ENCODE results near the gene MID1.
A peak's percentile ranks its signal among the peaks of the same experiment; 100 is the strongest.

The MID1 gene

GRCh38 chrX:10529344-10529743 lies 91.0 kb downstream of the MID1 start:
- peak; percentile 47 for DNase-seq (ENCODE audit: low read depth)

GRCh38 chrX:10526451-10526850 lies 93.9 kb downstream of the MID1 start:
- peak; percentile 68 for DNase-seq (ENCODE audit: low read depth)

GRCh38 chrX:10525381-10526120 lies 94.8 kb downstream of the MID1 start:
- peak; percentile 13 for DNase-seq (ENCODE audit: low read depth)

GRCh38 chrX:10524578-10524977 lies 95.8 kb downstream of the MID1 start:
- no peak for DNase-seq (ENCODE audit: low read depth)

GRCh38 chrX:10519761-10520160 lies 100.6 kb downstream of the MID1 start:
- DNase-seq (ENCODE audit: low read depth): peak; percentile 63

GRCh38 chrX:10519278-10519677 lies 101.1 kb downstream of the MID1 start:
- DNase-seq (ENCODE audit: low read depth): no peak

- no peak for DNase-seq (ENCODE audit: low read depth)
Measured at GRCh38 chrX:10518073-10518472, 102.3 kb downstream of the MID1 start.

- DNase-seq (ENCODE audit: low read depth): peak; percentile 41
Measured at GRCh38 chrX:10516781-10517322, 103.5 kb downstream of the MID1 start.

- DNase-seq (ENCODE audit: low read depth): peak; percentile 49
Measured at GRCh38 chrX:10514891-10515290, 105.5 kb downstream of the MID1 start.

GRCh38 chrX:10513974-10514373 lies 106.4 kb downstream of the MID1 start:
- no peak for DNase-seq (ENCODE audit: low read depth)

- DNase-seq (ENCODE audit: low read depth): no peak
Measured at GRCh38 chrX:10512741-10513140, 107.6 kb downstream of the MID1 start.

GRCh38 chrX:10512258-10512657 lies 108.1 kb downstream of the MID1 start:
- peak; percentile 72 for DNase-seq (ENCODE audit: low read depth)

- DNase-seq (ENCODE audit: low read depth): no peak
Measured at GRCh38 chrX:10509397-10509796, 111.0 kb downstream of the MID1 start.

GRCh38 chrX:10508891-10509290 lies 111.5 kb downstream of the MID1 start:
- no peak for DNase-seq (ENCODE audit: low read depth)

- DNase-seq (ENCODE audit: low read depth): peak; percentile 63
Measured at GRCh38 chrX:10507876-10508275, 112.5 kb downstream of the MID1 start.

- DNase-seq (ENCODE audit: low read depth): peak; percentile 60
Measured at GRCh38 chrX:10507181-10507580, 113.2 kb downstream of the MID1 start.

- DNase-seq (ENCODE audit: low read depth): no peak
Measured at GRCh38 chrX:10506781-10507180, 113.6 kb downstream of the MID1 start.

- DNase-seq (ENCODE audit: low read depth): no peak
Measured at GRCh38 chrX:10505726-10506125, 114.7 kb downstream of the MID1 start.

GRCh38 chrX:10502961-10503360 lies 117.4 kb downstream of the MID1 start:
- no peak for DNase-seq (ENCODE audit: low read depth)

- DNase-seq (ENCODE audit: low read depth): no peak
Measured at GRCh38 chrX:10501611-10502010, 118.8 kb downstream of the MID1 start.

- DNase-seq (ENCODE audit: low read depth): peak; percentile 92
Measured at GRCh38 chrX:10496345-10496965, 123.9 kb downstream of the MID1 start.

GRCh38 chrX:10495677-10496076 lies 124.7 kb downstream of the MID1 start:
- no peak for DNase-seq (ENCODE audit: low read depth)

- DNase-seq (ENCODE audit: low read depth): no peak
Measured at GRCh38 chrX:10492250-10492649, 128.1 kb downstream of the MID1 start.

GRCh38 chrX:10486373-10486772 lies 134.0 kb downstream of the MID1 start:
- DNase-seq (ENCODE audit: low read depth): peak; percentile 86
